CD4-positive, alpha-beta T cell treated with Interleukin-15 for 4 hours (primary cell): ENCODE data around the gene NPR3.

Experiments used
- DNase-seq: peaks from one replicate; pipeline ENCODE4 v3.0.0-alpha.2; 2020; ENCODE audit warnings: low spot score

The NPR3 gene

GRCh38 chr5:32710550-32711361 is at the start of gene NPR3:
Gene NPR3 (plus strand): TSS chr5:32711321. CDS start chr5:32711777, 456 bp downstream.
- no peak for DNase-seq

DNA sequence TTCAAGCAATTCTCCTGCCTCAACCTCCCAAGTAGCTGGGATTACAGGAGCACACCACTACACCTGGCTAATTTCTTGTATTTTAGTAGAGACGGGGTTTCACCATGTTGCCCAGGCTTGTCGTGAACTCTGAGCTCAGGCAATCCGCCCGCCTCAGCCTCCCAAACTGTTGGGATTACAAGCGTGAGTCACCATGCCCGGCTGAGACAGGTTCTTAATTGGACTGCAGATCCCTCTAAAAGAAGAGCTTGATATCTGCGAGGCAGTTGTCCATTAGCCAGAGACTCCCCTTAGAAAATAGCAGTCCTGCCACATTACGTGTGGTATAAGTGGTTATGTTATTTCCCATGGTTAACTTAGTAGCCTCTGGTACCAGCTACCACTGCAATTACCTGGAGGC is 46.6 kb upstream of the NPR3 start:
- no peak for DNase-seq

DNA sequence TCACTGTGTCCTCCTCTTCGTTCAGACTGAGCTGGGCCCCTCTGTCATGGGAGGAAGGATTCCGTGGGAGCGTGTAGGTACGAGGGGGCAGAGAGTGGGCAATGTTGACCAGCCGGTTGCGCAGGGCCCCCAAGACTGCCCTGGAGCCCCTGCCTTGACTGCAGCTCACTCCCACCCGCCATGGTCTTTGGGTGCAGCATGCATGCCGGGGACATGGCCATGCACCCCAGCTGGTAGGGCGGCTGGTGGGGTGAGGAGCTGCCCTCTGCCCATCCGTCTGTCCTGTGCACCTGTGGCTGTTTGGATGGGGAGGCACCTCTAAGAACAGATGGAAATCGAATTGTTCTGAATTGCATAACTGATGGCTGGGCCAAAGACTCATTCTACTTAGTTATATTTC is 42.6 kb upstream of the NPR3 start:
- no peak for DNase-seq

- DNase-seq: no peak
Measured at GRCh38 chr5:32673272-32673671, 37.8 kb upstream of the NPR3 start.

GRCh38 chr5:32677023-32677422 is 34.1 kb upstream of the NPR3 start:
- no peak for DNase-seq

GRCh38 chr5:32678472-32678871 is 32.6 kb upstream of the NPR3 start:
- no peak for DNase-seq

DNA sequence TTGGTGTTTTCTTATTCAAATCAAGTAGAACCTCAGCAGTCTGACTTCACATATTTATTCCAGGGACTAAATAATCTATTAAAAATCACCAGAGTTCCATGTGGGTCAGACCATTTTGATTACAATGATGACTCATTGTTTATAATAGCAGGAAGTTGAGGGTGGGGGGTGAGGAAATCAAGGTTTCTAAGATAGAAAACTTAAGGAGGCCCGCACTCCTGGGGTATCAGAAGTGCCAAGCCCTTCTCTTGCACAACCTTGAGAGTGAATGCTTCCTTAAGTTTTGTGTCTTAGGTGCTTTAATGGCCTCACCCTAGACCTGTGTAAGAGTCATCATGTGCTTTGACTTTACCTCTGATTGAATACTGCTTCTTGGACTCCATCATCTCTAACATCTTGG is 31.9 kb upstream of the NPR3 start:
- no peak for DNase-seq

- DNase-seq: no peak
Measured at GRCh38 chr5:32680183-32680582, 30.9 kb upstream of the NPR3 start.

DNA sequence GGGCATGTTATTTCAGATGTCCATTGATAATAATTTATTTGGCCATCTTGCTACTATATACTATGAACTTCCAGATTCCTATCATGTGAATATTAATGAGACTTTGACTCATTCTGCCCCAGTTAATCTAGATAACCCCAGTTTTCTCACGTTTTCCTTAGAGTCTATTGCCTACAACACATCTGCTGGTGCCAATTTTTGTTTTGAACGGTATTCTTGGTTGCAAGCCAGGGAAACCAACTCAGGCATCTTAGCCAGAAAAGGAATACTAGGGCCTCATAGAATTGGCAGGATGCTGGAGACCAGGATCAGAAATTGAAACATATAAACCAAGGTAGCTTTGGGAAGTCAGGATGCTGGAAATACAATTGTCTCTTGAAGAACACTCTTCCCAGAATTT is 28.0 kb upstream of the NPR3 start:
- DNase-seq: no peak

GRCh38 chr5:32684260-32684659 is 26.9 kb upstream of the NPR3 start:
- DNase-seq: no peak

DNA sequence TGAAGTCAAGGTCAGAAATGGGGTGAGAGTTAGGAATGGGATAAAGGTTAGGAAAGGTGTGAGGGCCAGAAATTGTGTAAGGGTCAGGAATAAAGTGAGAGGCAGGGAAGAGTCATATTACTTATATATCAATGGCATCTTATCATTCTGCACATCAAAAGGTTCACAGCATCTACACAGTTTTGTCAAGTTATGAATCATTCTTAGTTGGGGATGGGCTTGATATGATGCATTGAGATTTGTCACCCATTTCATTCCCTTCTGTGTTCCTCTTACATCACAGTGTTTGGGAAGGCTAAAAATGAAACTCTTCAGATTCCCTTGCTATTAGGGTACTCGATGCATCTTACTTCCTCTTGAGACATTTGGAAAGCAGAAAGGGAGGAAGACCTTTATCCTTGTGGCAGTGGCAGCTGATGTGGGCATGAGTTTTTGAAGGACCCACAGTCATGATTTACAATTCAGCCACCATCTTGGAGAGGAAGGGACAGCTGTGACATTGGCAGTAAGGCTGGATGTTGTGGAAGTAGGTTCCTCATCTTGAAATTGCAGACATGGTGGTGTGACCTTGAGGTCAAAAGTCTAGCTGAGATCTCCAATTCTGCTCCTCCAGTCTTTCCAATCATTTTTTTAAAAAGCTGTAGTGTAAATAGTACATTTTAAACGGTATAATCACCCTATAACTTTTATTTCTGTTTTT is 24.2 kb upstream of the NPR3 start:
- DNase-seq: no peak

- no peak for DNase-seq
Measured at GRCh38 chr5:32687499-32687831, 23.7 kb upstream of the NPR3 start.

DNA sequence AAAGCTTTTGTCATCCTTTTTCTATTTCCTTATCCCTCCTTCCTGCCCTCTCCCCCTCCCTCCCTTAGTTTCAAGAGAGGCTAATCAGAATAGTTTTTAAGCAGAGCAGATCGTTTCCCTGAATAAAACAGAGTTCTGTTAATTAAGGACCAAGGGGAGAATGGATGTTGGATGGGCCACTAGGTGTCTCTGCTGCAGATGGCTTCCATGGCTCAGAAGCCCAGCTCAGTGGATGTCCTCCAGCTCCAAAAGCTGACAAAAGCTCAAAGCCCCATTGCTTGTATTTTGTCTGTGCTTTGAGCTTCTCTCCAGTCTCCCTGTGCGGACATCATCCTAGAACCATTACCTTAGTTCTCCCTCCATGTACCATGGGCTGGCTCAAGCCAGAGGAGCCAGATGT is 21.0 kb upstream of the NPR3 start:
- DNase-seq: no peak

- DNase-seq: no peak
Measured at GRCh38 chr5:32690666-32691065, 20.5 kb upstream of the NPR3 start.

- DNase-seq: no peak
Measured at GRCh38 chr5:32692036-32692746, 18.9 kb upstream of the NPR3 start.

DNA sequence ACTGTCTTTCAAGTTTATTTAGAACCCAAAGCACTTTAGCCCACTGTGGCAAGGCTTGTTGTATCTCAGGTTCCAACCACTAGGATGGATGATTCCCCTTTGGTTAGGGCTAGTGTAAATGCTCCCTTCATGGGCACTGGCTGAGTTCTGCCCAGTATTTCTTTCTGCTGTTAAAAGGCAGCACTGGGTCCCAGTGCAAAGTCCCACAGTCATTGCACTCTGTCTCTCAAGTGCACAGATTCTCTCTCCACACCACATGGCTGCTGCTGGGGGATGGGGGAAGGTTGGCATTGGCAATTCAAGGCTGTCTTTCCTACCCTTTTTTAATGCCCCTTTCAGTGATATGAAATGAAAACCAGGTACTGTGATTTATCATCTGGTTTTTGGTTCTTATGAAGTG is 7.2 kb upstream of the NPR3 start:
- DNase-seq: no peak

DNA sequence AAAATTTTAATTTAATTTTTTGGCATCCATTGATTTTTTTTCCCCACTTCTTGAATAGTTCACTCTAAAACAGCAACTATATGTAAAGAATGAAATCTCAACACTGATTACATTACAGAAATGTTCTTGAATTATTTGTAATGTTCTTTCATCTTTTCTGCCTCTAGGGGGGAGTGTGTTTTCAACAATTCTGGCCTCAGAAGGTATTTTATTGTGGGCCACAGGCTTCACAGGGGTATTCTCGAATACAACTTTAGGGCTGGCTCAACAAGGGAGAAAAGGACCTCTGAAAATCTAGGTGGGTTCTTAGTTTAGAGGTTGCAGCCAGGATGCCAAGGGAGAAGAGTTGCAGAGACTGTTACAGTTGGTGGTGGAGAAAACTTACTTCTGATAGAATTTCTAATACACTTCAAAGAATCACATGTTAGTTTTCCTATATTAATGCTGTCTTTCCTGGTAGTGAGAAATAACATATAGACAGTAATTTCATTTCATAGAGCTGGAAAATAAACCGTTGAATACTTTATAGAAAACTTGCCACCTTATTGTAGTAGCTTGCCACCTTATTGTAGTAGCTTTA is 3.6 kb upstream of the NPR3 start:
- DNase-seq: no peak

DNA sequence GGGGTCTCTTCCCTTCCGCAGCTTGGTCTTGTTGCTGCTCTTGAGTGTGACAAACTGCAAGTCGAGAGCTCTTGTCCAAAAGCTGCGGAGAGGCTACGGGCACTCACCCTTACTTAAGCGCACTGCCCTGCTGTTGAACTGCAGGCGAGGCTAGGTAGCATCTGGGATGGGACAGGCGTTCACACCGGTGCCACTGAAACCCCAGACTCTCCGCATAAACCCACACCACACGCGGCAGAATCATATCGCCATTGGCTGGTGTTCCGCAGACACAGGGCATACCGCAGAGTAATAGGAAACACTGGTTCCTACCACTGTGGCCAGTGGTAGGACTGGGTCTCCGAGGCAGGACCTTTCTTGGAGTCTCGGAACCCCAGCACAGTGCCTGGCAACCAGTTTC is 2.2 kb upstream of the NPR3 start:
- DNase-seq: no peak

DNA sequence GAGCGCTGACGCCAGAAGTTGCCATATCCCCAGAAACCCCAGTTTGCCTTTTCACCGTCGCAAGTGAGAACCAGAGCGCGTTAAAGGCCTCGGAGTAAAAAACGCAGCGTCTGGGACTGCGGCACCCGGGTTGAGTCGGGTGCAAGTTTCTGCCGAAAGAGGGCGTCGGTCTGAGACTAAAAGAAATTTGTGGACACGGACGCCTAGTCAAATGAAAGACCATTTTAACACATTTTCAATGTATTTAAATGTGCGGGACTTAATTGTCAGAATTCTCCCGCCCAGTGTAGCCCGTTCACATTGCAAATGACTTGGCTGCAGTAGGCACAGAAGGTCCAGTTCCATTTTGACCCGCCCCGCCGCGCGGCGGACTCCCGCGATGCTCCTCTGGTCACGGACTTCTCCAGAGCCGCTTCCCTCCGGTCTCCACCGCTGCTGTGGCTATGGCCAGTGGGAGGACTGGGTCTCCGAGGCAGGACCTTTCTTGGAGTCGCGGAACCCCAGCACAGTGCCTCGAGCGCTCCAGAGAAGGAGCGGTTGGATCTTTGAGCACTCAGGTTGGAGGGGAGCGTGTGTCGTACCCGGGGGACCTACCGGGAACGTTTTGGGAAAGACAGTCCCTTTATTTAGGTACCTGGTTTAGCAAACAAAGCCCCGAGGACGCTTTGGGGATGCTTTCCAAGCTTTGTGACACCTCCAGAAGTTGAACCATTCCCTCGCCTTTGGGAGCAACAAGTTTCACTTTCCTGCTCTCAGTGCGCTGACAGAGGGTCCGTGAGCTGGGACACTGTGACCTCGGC is 1.2 kb upstream of the NPR3 start:
- DNase-seq: peak; percentile 14

- DNase-seq: no peak
Measured at GRCh38 chr5:32711362-32711680, 200 bp downstream of the NPR3 start.

GRCh38 chr5:32711681-32712480 is 760 bp downstream of the NPR3 start:
- DNase-seq: no peak
